ENCODE measurements around the gene SLC4A7.
"Not testable (repeated sequence)": the region's sequence is repeated elsewhere in the genome, so short reads cannot be mapped to it uniquely, and the experiment has no call there.

The SLC4A7 gene

DNA sequence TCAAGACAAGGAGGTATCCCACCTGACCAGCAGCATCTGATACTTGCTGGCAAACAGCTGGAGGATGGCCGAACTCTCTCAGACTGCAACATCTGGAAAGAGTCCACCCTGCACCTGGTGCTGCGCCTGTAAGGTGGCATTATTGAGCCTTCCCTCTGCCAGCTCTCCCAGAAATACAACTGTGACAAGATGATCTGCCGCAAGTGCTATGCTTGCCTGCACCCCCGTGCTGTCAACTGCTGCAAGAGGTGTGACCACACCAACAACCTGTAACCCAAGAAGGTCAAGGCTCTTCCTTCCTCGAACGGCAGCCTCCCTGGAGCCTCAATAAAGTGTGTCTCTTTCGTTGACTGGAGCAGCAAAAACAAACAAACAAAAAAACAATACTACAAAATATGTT is 2.2 kb upstream of the SLC4A7 start:
- no peak for DNase-seq

DNA sequence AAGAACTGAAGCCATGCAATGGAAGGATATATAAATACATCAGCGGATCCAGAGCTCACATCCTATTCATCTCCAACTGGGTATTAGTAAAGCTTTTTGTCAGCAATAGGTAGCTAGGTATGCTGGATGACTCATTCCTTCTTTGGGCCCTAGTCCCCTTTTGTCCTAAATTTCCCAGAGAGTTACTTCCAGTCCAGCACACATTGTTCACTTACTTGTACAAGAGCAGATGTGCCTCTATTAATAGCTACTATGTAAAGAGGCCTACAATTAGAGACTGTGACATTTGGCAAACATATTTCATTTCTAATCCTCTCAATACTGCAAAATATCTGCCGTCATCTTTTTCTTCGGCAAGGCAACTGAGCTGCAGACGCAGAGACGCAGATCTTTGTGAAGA is 1.7 kb upstream of the SLC4A7 start:
- no peak for DNase-seq

DNA sequence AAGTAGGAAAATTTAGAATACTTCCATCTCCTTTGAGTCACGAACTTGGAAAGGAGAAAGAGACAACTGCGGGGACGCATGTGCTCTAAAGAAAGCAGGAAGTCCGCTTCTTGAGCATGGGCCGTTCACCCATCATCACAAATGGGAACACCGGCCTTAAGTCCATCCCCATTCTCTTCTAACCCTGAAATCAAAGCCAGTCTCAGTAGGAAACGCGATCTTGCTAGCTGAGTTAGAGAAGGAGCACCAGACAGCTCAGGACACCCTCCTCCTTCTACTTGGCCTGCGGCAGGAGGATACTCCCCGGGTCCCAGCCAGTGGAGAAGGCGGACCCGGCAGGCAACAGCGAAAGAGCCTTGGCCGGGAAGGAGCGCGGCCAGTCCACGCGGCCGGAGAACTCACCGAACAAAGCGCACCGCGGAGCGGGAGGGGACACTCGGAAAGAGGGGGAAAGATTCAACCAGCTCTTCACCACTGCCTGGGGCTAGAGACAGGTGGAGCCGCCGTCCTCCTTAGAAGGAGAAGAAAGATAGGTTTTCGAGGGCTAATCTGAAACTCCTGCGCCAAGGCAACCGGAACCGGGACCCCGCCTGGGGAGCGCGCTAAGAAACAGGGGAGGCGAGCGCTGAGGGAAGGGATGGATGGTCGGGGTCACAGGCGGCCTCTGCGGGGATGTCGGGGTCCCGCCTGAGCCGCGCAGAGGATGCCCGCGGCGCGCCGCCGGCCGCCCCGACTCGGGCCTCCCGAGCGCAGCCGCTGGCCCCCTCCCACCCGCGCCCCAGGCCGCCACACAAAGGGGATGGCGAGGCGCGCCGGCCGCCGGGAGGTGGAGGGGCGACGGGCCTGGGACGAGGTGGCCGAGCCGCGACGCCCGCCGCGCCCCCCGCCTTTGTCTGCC is 818 bp downstream of the SLC4A7 start:
- peak; percentile 36 for DNase-seq

DNA sequence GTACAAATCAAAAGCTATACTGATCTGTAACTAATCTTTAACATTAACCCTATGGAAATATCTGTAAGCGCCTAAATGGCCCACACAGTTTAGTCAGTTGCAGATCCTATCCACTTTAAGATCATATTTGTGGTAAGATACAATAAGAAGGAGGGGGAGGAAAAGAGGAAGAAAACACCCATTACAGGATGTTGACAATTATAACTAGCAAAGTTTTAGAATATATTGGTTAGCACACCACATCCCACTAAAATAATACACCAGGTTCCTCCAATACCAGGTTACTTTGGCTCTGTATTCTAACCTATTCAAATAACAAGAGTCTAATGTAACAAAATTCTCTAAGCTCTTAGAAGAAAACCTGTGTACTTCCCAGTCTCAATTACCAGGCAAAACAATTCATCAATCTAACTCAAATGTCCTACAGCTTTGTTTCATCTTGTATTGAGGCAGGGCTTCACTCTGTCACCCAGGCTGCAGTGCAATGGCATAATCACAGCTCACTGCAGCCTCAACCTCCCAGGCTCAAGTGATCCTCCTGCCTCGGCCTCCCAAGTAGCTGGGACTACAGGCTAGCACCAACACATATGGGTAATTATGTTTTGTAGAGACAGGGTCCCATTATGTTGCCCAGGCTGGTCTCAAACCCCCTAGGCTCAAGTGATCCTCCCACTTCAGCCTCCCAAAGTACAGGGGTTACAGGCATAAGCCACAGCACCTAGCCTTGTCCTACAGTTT is 4.2 kb downstream of the SLC4A7 start:
- DNase-seq = no peak

DNA sequence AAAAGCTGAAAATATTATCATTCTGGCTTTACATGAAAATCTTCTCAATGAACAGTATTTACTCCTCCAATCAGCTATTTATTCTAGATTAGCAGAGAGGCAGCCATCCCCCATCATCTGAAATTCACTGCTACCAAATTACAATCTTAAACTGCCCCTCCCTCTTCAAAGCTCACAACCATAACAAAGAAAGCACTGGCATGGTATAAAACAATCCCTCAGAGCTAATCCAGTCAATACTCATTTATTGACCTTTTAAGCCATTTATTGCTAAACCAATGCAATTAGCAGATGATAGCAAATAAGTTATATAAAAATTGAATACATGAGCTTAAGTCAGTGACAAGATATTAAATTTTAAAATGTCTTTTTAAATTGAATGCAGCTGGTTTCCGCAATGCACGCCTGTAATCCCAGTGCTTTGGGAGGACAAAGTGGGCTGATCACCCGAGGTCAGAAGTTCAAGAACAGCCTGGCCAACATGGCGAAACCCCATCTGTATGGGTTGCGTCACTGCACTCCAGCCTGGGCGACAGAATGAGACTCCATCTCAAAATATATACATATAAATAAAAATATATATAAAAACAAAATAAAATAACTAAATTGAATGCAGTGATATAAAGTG is 12.1 kb downstream of the SLC4A7 start:
- DNase-seq = no peak

DNA sequence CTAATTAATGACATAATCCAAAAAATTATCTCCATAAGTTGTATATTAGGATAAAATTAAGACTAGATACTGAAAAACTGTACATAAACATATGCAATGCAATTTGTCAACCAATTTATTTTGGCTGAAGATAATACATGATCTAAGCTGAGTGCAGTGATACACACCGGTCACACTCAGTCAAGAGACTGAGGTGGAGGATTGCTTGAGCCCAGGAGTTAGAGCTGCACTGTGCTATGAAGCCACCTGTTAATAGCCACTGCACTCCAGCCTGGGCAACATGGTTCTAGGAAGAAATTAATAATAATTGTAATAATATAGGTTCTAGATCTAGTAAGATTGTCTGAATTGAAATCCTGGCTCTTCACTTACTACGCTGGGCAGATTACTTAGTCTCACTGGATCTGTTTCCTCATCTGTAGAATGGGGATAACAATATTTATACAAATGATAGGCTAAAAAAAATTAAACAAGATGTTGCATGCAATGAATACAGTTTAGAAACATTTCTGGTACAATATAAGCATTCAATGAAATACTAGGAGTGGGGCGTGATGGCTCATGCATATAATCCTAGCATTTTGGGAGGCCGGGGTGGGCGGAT is 15.8 kb downstream of the SLC4A7 start:
- DNase-seq = no peak

DNA sequence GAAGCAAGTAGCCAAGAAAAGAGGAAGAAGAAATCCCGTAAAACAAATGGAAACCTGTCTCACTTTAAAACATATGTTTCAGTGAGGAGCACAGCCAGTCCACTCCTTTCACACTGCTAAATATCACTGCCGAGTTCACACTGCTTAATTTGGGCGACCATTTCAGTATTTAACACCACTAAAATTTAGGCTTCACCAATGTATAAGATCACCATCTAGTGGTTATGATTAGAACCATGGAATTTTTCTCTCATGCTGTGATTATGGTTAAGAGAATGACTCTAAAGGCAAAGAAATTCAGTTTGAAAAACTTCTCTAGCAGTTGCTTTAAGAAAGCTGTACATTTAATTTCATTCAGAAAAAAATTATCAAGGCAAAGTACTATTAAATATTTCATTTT is 16.6 kb downstream of the SLC4A7 start:
- peak; percentile 2 for DNase-seq

DNA sequence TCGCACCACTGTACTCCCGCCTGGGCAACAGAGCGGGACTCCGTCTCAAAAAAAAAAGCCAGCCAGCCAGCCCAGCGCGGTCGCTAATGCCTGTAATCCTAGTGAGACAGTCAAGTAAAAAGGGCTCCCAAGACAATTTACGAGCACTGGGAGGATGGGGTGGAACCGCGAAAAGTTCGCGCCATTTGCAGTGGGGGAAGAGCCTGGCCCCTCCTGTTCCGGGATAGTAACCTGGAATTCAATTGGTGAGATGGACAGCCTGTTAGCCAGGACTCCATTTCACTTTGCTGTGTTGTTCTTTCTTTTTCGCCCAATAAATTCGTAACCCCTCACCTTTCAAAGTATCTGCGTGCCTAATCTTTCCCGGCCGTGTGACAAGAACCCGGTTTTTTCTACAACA is 19.5 kb downstream of the SLC4A7 start:
- DNase-seq = no peak

DNA sequence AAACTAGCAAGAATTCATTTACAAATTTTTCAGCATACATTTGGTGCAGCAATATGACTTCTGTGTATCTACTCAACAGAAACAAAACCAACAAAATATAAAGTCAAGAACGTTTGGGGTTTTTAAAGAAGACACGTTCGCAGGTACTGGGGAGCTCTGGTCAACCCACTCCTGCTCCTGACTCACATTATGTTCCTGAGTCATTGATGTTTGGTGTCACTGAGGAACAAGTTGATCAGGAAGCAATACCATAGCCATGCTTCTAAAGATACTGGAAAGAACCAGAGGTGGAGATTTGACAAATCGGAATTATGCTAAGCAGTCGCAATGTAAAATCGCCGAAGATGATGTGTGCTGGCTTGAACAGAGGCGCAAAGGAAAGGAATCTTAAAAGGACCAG is 22.0 kb downstream of the SLC4A7 start:
- no peak for DNase-seq

DNA sequence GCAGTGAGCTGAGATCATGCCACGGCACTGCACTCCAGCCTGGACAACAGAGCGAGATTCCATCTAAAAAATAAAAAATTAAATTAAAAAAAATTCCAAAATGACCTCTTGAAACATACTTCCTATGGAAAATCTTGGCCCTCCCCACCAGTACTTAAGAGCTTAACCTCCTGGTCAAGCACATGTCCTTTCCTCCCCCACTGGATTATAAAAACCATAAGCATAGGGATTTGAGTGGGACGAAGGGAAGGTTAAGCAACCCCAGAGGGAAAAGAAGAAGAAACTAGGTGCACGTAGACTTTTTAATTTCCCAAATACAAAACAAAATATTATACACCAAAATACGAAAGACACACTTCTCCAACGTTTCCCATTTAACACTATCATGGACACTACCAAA is 25.3 kb downstream of the SLC4A7 start:
- DNase-seq = no peak

DNA sequence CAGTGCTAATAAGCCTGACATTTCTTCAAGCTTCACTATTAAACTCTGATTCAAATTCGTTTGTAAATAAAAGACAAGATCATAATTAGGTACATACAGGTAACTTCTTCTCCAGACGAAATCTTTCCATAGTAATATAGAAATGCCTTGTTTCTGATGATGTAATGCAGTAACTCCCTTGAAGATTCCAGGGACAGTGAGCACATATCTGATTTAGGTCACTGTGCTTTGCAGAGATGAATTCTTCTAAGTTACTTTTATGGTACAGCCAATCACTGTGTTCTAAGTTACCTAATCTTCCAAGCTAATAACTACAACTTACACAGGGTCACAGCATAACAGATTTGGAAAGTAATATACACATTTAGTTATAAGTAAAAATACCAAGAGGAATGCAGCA is 27.6 kb downstream of the SLC4A7 start:
- no peak for DNase-seq

DNA sequence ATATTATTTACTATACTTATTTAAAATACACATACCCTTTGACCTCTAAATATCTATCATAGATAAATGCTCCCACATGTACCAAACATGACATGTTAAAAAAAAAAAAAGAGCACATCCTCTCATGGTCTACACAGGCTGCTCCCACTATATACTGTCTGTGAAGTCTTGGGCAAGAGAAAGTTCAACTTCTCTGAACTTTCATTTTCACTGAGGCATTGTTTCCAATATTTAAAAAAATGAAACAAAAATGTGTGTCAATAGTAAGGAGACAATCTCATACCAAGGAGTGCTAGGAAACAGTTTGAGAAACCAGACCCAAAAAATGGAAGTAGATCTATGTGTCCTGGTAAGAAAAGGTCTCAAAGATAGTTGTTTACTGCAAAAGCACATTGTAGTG is 29.3 kb downstream of the SLC4A7 start:
- DNase-seq = no peak

DNA sequence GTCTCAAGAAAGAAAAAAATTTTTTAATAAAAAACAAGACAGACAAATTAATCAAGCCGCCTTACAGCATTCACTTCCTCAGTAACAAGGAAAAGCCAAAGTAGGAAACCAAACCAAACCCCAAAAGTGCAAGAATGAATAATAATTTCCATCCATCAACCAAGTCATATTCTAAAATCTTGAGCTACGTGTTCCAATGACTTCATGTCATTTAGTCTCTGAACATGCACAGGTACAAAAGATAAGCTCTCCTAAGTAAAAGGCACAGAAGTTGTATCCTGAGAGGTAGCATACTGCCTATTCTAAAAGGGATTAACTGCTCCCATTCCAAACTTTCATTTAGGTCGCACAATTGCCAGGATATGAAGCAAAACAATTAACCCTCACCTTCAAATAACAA is 29.7 kb downstream of the SLC4A7 start:
- no peak for DNase-seq

DNA sequence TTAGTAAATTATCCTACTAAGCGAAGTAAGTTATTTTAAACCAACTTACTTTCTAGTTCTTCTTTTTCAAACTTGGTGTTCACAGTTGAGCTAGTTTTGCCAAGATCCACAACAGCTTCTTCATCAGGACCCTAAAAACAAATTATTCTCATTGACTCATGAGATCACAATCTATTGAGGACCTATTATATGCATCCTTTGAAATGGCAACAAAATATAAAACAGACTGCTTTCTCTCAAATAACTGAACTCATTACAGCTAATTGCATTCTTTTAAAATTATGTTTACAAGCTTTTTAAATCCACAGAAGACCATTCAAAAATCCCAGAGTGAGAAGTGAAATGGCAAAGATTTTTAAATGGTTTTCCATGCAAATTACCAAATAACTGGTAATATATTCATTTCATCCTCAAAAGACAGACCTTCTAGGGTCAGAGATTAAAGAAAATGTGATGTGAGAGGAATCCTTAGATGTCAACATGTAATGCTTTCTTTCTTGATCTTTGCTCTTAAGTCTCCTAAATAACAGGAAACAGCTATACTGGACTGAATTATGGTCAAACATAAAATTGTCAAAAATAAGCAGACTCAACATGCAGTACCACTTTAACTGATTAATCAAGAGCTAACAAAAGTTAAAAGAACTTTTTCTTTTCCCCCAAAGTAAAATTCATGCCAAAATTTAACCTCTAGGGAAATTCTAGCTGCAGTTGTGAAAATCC is 31.7 kb downstream of the SLC4A7 start:
- DNase-seq = no peak

DNA sequence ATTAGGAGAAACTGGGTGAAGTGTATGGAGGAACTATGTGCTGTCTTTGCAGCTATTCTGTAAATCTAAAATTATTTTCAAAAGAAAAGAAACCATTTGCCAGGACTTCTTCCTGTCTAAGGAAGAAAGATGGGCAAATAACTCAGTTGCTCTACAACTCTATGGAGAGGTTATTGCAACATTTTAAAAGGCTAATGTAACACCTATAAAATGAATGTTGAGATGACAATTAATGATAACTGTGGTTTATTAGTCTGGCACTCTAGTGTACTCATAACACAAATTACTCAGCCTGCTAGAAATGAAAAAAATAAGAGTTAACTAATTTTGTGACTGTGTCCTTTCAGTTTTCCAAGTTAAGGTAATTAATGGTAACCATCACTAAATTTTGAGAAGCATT is 32.3 kb downstream of the SLC4A7 start:
- no peak for DNase-seq

DNA sequence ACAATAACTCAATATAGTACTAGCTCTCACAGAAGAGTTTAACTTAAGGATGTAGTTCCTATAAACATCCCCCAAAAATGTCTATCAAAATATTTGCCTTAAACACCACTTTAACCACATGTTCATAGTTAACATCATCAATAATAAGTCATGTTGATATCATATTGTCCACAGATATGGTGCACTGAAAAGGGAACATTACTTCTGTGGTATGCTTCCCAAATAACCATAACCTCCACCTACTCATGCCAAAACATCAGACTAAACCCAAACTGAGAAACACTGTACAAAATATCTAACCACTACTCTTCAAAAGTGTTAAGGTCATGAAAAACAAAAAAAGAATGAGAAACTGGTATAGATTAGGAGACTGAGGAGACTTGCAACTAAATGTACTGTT is 32.9 kb downstream of the SLC4A7 start:
- no peak for DNase-seq

DNA sequence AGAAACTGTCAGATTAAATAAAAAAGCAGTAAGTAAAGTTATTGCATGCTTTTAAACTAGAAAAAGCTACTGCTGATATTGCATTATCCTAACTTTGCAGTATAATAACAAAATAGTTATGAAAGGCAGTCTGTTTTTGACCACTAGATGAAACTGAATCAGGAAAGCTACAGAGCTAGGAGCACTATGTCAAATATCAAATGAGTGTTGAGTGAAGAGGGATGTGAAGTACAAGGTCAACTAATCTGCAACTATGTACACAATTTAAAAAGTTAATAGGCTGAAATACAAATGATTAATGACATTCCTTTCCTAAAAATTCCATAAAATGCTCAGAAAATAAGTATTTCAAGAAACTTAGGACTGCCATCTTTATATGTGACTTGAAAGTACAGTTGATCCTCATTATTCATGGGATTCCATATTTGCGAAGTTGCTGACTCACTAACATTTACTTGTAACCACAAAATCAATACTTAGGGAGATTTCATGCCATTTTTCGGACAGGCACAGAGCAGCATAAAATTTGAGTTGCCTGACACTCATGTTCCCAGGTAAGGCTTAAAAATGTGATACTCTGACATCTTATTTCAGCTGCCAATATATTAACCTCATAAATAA is 34.5 kb downstream of the SLC4A7 start:
- DNase-seq = no peak

DNA sequence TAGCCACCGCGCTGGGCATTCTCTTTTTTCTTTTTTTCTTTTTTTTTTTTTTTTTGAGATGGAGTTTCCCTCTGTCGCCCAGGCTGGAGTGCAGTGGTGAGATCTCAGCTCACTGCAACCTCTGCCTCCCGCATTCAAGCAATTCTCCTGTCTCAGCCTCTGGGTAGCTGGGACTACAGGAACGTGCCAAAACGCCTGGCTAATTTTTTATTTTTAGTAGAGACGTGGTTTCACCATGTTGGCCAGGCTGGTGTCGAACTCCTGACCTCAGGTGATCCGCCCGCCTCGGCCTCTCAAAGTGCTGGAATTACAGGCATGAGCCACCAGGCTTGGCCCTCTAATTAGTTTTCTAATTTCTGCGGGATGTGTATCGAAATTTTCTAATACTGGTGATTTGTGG is 41.2 kb downstream of the SLC4A7 start:
- not testable (repeated sequence) for DNase-seq

DNA sequence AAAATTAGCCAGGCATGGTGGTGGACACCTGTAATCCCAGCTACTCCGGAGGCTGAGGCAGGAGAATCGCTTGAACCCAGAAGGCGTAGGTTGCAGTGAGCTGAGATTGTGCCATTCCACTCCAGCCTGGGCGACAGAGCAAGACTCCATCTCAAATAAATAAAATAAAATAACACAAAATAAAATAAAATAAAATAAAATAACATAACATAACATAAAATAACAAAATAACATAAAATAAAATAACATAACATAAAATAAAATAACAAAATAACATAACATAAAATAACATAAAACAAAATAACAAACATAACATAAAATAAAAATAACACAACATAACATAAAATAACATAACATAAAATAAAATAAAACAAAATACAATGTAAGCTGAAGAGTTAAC is 45.8 kb downstream of the SLC4A7 start:
- DNase-seq = not testable (repeated sequence)

DNA sequence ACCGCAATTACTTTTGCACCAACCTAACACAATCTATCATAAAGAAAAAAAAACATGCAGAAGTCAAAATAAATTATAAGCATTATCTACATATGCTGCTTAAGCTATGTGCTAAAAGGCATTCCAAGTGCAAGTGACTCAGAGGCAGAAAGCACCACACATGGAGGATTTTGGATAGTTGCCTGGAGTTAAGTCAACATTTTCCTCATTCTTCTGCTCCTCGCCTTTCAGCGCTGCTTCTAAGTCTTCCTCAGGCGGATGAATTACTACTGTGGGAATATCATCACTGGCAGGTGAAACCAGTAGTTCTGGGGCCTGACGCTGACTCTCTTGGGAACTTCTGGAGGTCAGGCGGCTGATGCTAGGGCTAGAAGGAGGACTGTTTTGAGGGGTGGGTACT is 53.1 kb downstream of the SLC4A7 start:
- no peak for DNase-seq

DNA sequence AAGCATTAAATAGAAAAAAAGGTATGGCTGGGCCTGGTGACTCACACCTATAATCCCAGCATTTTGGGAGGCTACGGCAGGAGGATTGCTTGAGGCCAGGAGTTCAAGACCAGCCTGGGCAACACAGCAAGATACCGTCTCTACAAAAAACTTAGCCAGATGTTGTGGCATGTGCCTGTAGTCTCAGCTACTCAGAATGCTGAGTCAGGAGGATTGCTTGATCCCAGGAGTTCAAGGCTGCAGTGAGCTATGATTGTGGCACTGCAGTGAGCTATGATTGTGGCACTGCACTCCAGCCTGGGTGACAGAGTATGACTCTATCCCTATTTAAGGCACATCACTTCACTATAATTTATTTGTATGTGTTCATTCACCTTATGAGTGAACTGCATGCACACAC is 54.3 kb downstream of the SLC4A7 start:
- DNase-seq = no peak

DNA sequence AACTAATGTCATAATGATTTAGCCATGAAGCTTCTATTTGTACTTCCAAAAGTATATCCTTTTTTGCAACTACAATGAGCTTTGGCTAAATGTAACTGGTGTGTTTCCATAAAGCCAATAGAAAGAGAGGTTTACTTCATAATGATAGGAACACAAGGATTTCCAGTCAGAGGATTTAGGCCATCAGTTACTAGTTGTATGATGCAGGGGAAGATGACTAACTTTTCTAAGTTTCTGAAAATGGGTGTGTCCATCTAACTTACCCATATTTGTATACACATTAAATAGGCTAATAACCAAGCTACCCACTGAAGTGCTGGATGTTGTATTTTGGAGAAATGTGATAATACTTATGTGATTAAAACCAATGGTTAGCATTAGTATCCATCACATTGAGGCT is 55.7 kb downstream of the SLC4A7 start:
- DNase-seq = no peak
